ENCODE results near the gene RPH3AL.

The RPH3AL gene

DNA sequence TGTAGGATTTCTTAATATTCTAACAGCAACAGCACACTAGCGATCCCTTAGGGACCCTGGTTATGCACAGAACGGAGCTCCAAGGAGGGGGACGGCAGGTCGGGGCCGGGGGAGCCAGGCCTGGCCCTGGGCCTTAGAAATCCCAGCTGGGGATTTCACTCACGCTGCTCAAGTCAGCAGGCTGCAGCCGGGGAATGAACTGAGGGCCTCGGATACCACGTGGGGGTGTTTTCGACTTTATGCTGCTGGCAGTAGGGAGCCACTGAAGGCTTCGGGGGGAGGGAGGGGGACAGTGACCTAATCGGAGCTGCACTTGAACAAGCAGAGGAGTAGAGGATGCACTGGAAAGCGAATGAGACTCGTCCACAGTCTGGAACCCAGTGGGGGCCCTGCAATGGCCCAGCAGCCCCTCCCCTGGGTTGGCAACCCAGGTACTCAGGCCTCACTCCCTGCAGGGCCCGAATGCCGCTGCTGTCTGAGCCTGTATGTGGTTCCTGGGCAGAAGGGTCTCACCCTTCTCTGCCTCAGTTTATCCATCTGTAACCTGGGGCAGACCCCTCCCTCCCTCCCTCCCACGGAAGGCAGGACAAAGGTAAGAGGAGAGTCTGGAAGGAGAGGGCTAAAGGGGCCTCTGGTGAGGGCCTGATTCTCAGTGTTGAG, 53.7 kb downstream of the RPH3AL start:
- DNase-seq = no peak

DNA sequence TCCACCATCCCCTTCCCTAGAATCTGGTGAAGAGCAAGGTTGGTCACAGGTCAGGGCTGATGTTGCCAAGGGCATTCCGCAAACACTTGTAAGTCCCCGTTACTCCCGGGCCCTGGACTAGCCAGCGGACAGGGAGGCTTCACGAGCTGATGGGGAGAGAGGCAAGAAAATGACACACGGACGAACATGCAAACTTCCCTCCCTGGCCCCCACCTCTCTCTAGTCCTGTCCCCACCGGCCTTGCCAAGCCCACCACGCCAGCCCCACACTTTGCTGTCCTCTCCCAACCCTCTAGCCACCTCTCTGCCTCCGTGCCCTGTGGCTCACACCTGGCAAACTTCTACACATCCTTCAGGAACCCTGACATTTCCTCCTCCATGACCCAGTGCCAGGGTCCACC, 54.8 kb downstream of the RPH3AL start:
- no peak for DNase-seq

DNA sequence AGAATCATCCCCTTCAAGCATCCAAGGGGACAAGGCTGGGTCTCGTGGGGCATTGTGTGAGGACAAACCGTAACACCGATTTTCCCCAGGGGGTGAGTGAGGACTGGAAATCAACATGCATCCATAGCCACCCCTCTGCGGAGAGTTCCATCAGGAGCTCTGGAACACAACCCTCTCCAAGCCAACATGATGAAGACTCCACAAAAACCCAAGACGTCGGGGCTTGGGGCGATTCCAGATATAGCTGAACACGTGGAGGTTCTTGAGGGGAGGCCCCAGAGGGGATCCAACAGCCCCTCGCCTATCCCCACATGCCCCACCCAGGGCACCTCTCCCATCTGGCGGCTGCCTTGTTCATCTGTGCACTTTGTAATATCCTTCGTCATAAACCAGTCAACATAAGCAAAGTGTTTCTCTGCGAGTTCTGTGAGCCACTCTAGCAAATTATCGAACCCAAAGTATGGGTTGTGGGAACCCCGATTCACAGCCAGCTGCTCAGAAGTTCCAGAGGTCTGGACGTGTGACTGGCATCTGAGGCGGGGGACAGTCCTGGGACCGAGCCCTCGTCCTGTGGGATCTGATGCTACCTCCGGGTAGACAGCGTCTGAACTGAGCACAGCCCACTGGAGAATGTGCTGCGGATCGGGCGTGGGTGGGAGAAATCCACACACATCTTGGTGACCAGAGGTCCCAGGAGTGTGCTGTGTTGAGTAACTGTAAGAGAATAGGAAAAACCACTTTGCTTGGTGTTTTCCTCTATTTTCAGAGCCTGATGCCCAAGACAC, 55.5 kb downstream of the RPH3AL start:
- DNase-seq = no peak

DNA sequence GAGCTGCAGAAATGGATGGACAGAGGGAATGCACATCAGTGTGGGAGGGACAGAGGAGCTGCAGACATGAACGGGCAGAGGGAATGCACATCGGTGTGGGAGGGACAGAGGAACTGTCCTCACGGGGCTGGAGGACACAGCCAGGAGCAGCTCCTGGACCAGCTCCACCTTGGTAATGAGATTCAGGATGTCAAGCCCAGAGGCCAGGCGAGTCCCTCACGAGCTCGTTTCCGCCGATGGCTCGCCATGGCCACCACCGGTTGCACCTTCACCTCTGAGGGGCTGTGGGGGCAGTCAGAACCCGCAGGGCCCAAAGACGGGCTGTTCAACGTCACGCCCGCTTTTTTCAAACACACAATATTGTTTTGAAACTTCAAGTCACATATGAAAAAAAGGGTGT, 56.2 kb downstream of the RPH3AL start:
- DNase-seq = no peak

DNA sequence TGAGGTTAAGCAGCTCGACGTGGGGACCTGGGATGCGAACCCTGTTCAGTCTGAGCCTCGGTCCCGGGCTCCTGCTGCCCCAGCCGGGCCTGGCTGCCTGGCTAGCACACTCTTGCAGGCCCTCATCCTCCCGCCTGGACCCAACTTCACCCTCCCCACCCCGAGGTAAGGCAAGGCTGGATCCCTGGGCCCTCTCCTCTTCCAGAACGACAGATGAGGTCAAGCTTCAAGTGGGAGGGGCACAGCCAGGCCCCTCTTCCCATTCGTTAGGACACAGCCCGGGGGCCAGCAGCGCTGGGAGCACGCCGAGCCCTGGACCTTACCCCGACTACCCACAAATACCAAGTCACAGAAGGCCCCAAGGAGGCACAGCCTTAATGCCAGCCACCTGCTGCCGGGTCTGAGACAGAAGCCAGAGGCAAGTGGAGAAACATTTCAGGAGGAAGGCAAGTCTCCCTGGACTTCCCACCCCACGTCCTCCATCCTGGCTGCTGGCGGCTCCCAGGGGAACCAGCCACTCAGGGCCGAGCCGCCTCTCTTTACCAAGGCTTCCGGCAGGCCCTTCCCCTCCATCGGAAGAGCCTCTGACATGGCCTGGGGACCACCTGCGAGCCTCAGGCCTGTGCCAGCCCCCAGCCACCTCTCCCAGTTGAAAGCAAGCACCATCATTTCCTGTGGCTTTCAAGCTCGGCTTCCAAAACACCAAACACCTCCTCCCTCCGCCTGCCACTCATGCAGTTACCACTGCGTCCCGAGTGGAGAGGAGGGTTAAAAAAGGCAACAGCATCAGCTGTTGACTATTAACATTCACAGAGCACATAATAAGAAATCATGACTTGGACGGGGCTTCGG, 59.9 kb downstream of the RPH3AL start:
- no peak for DNase-seq

DNA sequence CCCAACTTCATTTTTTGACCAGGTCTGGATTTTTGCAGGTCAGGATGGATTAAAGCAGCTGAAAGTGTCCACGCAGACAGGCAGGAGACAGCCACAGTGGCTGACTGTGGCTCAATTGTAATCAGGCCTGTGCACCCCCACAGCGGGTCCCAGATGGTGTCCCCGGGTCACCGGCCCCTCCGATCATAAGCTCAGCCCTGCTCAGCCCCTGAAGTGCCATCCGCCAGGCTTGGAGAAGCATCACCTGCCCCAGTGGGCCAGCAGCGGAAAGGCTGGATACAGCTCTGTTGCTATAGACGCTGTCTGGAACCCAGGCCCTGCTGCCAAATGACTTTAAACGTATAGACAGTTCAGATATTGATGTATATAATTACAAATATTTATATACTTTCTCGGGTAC, 60.6 kb downstream of the RPH3AL start:
- no peak for DNase-seq

DNA sequence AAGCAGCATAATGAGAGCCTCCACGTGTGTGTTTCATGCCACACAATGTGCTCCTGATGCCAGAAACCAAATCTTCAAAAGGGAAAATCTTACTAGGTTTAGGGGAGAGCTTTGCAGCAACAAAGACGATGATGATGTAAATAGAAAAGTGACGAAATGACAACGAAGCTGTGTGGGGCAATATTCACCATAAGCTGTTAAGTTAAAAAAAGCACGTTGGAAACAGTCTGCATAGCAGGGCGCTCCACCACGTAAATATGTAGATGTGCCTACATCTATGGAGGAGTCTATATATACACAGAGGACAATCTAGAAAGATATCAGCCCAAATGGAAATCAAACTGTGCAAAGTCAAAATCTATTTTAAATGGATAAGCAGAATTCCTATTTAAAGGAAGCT, 61.0 kb downstream of the RPH3AL start:
- DNase-seq = no peak

DNA sequence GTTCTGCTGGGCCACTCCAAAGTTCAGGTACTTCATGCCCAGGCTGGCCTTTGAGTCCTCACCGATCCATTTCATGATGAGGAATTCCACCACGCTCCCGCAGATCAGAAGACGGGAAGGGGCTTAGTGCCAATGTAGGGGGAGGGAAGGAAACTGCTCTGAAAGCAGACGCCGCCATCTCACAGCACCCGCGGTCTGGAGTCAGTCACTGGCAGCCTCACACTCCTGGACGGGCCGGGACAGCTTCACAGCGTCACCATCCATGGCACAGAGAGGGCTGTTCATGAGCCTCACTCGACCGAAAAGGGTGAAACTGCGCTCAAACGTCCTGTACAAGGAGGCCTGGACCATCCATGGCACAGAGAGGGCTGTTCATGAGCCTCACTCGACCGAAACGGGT, 62.0 kb downstream of the RPH3AL start:
- DNase-seq = no peak

DNA sequence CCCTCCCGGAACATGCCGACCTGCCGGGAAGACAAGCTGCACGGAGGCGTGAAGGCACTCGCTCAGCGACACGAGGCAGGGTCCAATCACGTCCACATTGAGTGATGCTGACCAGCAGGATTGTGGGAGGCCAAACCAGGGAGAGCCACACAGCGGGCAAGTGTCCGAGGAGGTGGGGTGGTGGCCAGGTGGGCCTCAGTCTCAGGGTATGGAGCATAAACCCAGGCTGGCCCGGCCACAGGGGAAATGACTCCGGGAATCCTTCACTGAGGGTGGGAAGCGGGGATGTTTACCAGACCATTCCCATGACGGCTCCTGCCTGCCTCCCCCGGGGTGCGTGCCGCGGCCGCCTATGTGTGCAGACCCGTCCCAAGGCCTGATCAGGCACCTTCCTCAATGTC, 62.5 kb downstream of the RPH3AL start:
- DNase-seq = no peak

DNA sequence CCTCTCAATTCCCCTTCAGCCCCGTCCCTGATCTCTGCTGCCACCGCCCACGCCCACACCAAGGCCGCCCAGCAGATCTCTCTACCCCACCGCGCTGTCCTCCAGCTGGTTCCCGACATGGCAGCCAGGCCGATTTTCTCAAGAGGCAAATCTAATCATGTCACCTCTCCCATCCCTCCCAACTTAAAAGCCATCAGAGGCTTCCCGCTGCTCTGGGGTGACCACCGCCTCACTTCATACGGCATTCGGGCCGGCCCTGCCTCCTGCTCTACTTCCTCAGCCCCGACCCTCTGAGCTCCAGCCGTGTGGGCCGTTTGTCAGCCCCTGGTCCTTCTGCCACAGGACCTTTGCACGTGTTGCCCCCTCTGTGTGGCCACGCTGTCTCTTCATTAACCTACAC, 63.2 kb downstream of the RPH3AL start:
- DNase-seq = no peak

DNA sequence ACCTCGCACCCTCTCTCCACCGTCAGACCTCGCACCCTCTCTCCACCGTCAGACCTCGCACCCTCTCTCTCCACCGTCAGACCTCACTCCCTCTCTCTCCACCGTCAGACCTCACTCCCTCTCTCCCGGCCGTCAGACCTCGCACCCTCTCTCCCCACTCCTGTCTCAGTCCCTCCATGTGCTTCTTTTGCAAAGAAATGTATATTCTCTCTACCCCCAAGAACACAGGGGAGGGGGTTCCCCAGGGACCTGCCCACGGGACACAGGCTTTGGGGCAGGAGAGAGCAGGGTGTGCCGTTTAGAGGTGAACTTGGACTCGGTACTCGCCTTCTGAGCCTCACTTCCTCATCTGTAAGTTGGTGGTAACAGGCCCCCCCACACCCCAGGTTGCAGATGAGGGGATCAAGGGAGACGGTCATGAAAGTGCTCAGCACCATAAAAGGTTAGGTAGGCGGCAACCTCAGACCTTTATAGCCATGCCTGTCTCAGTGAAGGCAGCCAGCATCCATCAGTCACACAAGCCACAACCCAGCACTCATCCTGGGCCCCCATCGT, 63.7 kb downstream of the RPH3AL start:
- peak in 1 of 5 experiments; percentile 5 for DNase-seq

DNA sequence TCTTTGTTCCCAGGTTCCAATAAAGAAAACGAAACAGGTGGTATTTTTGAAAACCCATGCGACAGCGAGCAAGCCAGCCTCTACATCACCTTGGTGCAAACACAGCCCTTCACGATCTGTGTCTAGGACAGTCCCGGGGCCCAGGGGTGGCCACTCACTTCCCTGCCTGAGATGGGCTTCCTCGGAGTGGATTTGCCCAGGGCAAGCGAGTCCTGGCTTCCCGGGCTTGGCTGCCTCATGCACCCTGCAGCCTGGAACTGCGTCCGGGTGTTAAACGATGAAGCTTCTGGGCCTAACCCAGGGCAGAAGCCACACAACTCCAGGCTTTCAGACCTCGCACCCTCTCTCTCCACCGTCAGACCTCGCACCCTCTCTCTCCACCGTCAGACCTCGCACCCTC, 66.0 kb downstream of the RPH3AL start:
- DNase-seq = no peak

DNA sequence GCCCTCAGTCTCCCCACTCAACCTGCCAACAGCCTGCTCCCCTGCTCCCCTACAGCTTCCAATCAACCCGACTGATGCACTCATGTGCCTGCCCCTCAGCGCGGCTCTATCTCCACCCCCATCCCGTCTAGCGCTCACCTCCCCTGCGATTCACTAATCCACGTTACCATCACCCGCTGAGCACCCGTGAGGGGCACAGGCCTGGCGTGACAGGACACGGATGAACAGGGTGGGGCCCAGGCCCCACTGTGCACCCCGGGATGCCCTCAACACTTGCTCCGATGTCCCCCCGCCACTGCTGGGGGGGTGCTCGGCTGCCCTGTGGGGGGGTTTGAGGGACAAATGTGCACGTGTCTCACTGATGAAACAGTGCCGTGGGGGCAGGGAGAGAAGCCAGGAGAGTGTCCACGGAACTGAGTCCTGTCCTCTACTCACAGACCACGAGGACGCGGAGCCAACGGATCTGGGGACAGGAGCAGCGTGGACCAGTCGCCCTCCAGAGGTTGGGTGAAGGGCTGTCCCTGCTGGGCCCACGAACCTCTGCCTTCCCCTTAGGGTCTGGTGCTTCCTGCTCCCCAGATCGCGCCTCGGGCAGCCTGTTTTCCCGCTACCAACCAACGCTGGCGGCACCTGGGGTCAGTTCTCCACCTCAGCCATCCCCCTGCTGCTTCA, 66.7 kb downstream of the RPH3AL start:
- no peak for DNase-seq

DNA sequence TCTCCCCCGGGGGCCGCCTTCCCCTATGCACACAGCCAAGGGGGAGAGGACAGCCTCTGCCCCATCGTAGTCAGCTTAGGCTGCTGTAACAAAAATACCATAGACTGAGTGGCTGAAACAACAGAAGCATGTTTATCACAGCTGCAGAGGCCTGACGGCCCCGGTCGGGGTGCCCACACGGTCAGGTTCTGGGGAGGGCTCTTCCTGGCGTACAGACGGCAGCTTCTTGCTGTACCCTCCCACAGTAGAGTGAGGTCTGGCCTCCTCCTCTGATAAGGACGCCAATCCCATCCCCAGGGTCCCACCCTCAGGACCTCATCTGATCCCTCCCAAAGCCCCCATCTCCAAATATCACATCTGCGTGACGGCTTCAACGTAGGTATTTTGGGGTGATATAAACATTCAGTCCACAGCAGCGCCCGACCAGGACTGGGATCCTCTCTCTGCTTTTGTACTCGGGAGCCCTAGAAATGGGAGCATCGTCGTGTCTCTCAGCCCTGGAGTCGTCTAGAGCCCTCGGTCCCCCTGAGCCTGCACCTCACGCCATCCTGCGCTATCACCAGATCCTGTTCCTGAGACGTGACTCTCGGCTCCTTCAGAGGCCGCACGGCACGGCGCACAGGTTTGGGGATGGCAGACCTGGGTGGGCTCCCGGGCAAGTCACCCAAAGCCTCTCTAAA, 67.8 kb downstream of the RPH3AL start:
- DNase-seq = no peak

DNA sequence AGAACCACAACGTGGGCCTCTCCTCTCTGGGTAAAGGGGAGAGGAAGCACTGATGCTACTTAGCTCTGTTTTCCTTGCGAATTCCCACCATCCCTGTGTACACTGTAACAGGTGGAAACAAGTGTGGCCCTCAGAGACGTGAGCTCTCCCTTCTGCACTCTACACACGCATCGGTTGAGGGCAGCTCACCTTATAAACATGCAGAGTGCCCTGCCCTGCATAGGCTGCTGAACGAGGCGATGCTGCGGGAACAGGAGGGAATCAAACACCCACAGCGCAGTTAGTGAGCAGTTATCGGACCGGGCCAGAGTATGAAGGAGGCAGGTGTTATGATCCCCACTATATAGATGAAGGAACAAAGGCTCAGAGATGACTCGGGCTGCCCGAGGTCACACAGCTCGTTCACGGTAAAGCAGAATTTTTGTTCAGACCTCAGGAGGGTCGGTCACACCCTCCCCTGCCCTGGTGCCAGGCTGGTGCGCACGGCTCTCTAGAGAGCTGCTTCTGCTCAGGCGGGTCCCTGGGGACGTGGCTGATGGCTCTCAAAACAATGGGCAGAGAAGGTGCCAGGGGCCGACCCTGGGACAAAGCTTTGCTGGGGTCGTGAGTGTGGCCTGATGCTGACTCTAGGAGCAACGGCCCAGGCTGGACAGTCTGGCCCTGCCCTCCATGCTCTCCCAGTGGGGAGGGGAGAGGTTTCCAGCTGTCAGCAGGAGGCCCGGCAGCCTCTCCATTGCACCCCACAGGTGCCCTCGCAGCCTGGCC, 68.5 kb downstream of the RPH3AL start:
- DNase-seq = no peak

DNA sequence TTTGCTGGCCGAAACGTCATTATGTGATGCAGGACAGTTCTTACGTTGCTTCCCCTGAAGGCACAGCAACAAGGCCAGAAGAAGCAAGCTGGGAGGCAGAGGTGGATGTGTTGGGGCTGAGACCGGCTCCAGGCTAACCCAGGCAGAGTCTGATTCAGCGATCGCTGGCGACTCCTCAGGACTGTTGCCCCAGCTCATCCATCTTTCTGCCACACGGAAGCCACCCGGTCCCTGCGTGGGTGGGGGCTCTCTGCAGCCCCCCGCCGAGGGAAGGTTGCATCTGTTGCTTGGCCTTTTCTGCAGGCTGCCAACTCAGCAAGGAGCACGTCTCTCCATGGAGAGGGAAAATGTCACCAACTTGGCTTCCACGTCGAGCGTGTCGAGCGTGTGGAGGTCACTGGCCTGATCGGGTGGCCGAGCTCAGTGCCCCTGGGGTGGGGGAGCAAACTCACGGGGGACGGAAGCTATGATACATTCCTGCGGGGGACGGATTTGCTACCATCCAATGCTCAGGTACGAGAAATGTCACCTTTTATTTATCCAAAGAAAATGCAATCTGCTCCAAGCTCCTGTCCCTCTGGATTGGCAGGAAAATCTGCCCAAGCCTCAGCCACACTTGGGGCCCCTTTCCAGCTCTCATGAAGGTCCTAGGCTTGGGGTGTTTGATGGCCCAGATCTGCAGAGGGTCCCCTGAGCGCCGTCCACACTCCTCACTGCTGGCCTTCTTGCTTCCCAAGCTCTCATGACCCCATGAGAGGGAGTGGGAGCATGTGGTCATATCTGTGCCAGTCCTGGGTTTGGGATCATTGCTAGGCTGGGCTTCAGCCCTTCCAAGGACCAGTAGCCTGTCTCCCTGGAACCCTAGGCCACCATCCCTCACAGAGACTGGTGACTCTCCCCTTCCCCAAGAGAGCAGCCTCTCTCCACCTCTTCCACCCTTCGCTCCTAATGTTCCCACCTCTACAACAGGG, 69.4 kb downstream of the RPH3AL start:
- no peak for DNase-seq

DNA sequence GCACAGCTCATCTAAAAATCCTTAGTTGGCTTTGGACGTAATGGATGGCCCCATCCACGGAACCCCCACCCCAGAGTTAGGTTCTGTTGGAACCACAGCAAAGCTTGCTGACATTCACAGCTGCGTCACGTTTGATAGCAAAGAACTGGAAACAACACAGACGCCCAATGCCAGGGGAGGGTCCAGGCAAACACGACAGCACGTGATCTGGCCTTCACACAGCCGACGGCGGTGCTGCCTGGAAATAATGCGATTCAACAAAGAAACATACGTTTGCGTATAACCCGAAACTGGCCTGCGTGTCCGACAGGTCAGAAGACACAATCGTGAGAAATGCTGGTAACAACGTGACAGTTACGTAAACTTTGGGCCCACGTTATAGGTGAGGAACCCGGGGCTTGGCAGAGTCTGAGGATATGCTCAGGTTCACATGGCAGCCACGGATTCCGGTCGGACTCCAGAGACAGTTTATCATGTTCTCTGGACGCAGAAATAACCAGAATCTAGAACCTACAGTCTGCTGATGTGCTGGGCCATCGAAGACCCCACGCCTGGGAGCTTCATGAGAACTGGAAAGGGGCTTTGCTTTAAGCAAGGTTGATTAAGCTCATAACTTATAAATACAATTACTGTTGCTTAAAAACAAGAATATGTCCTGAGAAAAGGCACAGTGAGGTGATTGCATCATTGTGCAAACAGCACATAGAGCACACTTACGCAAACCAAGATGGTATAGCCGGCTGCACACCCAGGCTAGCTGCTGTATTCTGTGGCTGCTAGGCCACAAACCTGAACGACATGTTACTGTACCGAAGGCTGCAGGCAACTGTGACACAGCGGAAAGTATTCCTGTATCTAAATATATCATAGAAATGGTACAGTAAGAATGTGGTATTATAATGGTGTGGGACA, 70.4 kb downstream of the RPH3AL start:
- DNase-seq = no peak

DNA sequence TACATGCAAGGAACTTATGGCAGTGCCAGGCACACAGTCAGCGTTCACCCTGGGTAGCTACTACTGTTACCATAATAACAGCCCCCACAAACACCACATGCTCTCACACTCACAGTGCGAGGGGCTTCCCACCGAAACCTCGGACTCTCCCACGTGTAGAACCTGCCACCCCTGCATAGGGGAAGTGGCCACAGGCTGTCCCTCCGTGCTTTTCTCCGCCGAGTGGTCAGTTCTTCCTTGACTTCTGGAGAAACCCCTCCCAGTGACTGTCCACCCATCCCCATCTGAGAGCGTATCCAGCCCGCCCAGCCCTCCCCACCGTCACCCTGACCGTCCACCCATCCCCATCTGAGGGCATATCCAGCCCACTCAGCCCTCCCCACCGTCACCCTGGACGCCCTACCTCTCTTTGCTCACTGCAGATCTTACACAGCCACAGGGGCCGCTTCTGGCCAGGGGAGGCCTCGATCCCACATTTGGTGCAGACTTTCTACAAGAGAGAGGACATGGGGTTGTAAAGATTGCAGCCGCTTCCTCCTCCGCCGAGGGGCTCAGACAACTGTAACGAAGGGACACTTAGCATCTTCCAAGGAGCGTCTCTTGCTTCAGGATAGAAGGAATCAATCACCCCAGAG, 71.1 kb downstream of the RPH3AL start:
- no peak for DNase-seq
